ENCODE measurements around the gene VARS2. TPM values are rescaled to one million over a fixed set of nuclear protein-coding genes. Genes with fewer than 3 reads are reported as not detected.

The VARS2 gene
- total RNA-seq, 1 donor from 2014 or later: 79.4 TPM

GRCh38 chr6:30947231-30947630 lies 33.2 kb downstream of the VARS2 start:
- peaks cover 61% of the 10 kb centered on the region for H3K27me3 Mint-ChIP-seq
- H3K4me3 Mint-ChIP-seq: no peak overlapping the region
- no peaks in the 10 kb centered on the region for H3K36me3 Mint-ChIP-seq
- H3K27ac Mint-ChIP-seq: no peak overlapping the region
- H3K4me1 Mint-ChIP-seq (ENCODE audit: unreplicated experiment): peaks cover 7% of the 10 kb centered on the region
- TF ChIP-seq CTCF (conservative IDR thresholded peaks at IDR 0.05): no peak
- H3K9me3 Mint-ChIP-seq: peaks cover 16% of the 10 kb centered on the region
- DNase-seq (ENCODE audit: extremely low spot score, unreplicated experiment): no peak

- H3K27ac Mint-ChIP-seq: no peak overlapping the region
- H3K4me3 Mint-ChIP-seq: no peak overlapping the region
- peaks cover 66% of the 10 kb centered on the region for H3K27me3 Mint-ChIP-seq
- H3K4me1 Mint-ChIP-seq (ENCODE audit: unreplicated experiment): no peaks in the 10 kb centered on the region
- TF ChIP-seq CTCF (conservative IDR thresholded peaks at IDR 0.05): no peak
- DNase-seq (ENCODE audit: extremely low spot score, unreplicated experiment): no peak
- peaks cover 12% of the 10 kb centered on the region for H3K9me3 Mint-ChIP-seq
- H3K36me3 Mint-ChIP-seq: no peaks in the 10 kb centered on the region
Observed at GRCh38 chr6:30948811-30949210, 34.8 kb downstream of the VARS2 start.

- Mint-ChIP-seq H3K27ac (no peak overlapping the region), H3K4me3 (no peak overlapping the region), H3K36me3 (no peaks in the 10 kb centered on the region), H3K4me1 (ENCODE audit: unreplicated experiment) (peaks cover 10% of the 10 kb centered on the region), H3K27me3 (peaks cover 86% of the 10 kb centered on the region), H3K9me3 (peaks cover 12% of the 10 kb centered on the region)
- no peak for TF ChIP-seq CTCF (conservative IDR thresholded peaks at IDR 0.05)
- DNase-seq (ENCODE audit: extremely low spot score, unreplicated experiment): no peak
Observed at GRCh38 chr6:30951907-30952469, 38.0 kb downstream of the VARS2 start.

GRCh38 chr6:30954631-30955366 lies 40.8 kb downstream of the VARS2 start:
- peaks cover 6% of the 10 kb centered on the region for H3K9me3 Mint-ChIP-seq
- H3K36me3 Mint-ChIP-seq: no peaks in the 10 kb centered on the region
- no peak overlapping the region for H3K27ac Mint-ChIP-seq
- TF ChIP-seq CTCF (conservative IDR thresholded peaks at IDR 0.05): no peak
- H3K4me1 Mint-ChIP-seq (ENCODE audit: unreplicated experiment): peaks cover 10% of the 10 kb centered on the region
- no peak for DNase-seq (ENCODE audit: extremely low spot score, unreplicated experiment)
- H3K27me3 Mint-ChIP-seq: peaks cover 79% of the 10 kb centered on the region
- peak overlapping the region; percentile 81 for H3K4me3 Mint-ChIP-seq

- Mint-ChIP-seq H3K27me3 (peaks cover 71% of the 10 kb centered on the region), H3K4me3 (peak overlapping the region; percentile 85), H3K36me3 (no peaks in the 10 kb centered on the region), H3K27ac (no peak overlapping the region), H3K4me1 (ENCODE audit: unreplicated experiment) (peaks cover 10% of the 10 kb centered on the region), H3K9me3 (peaks cover 6% of the 10 kb centered on the region)
- no peak for DNase-seq (ENCODE audit: extremely low spot score, unreplicated experiment)
- no peak for TF ChIP-seq CTCF (conservative IDR thresholded peaks at IDR 0.05)
Observed at GRCh38 chr6:30955367-30956042, 41.5 kb downstream of the VARS2 start.
